Measurements from ENCODE around the gene FUT1. TPM values are rescaled to one million over a fixed set of nuclear protein-coding genes. Genes with fewer than 3 reads are reported as not detected.

Gene FUT1
- total and polyA plus RNA-seq, 9 of the 15 experiments (the other 6 are each of a cell fraction or from before 2014, with no cell fraction given), result 2.3 to 18.5 (median 8.8) TPM

DNA sequence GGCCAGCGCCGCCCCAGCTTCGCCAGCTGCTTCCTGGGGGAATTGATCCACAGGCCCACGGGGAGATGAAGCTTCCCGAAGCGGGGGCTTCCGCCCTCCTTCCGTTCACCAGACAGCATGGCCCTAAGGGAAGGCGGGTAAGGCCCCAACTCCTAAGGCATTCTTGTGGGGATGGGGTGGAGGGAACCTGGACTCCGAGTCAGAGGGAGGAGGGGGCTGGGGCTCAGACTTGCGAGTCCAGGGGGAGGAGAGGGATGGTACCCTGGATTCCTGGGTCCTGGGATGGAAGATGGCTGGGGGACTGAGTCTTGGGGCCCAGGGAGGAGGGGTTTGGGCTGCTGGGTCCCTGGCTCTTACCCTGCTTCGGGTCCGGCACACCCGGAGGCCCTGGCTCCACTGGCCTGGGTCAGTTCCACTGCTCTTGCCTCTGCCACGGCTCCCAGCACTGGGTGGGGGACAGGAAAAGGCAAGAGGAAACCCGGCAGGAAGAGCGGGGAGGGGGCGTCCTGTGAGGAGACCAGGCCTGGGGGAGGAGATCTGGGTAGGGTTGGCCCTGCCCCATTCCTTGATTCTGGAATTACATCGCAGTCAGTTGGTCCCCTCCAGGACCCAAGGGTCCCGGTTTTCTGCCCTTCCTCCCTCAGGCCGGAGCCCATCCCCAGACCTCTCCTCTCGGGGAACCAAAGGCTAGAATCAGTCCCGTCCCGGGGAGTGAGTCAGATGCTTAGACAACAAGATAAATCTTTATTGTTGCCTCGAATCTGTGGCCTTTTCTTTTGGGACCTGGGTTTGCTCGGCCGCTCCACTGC is 12.1 kb downstream of the FUT1 start, which contains the start of gene RASIP1 (continued):
- TF ChIP-seq JUND (IDR thresholded peaks at IDR 0.05; ENCODE audit: borderline replicate concordance, low read depth, low read length), result 0 out of 2 replicates have a peak, but pooled peaks have one; percentile 50
- peak; percentile 63; the same call in 1 of the 3 replicates for TF ChIP-seq JUND (tag; IDR thresholded peaks at IDR 0.05; ENCODE audit: borderline replicate concordance, low read depth, low read length)
- no peak for TF ChIP-seq TARDBP (IDR thresholded peaks at IDR 0.05)
- TF ChIP-seq CBX8 (IDR thresholded peaks at IDR 0.05; ENCODE audit: borderline replicate concordance, extremely low read depth, low read depth, low read length, poor library complexity, severe bottlenecking), result no peak

DNA sequence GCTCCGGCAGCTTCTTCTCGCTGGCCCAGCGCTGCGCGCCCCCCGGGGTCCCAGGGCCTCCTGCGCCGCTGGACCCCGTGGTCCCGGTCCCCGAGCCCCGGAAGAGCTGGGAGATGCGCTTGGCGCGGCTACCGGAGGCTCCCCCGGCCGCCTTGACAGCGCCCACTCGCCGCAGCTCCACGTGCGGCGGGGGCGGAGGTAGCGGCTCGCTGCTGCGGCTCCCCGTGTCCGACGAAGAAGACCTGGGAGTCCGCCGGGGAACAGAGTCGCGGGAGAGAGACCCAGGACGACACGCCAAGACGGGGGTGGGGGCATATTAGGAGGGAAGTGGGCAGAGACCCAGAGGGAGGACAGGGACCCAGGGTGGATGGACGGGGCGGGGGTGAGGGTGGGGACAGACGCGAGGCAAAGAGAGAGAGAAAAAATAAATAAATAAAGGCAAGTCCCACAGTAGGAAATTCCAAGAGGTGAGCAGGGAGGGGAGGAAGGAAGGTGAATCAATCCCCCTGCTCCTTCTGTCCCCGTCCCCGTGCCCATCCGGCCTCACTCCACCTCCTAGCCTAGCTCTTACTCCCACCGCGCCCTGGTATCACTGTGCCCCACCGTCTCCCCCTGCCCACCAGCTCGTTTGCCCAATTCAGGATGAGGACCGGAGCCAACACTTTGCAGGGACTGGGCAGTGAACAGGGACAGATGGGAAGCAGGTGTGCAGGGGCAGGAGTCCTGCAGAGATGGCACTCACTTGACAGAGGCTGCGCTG is 12.9 kb downstream of the FUT1 start:
- POLR2A ChIA-PET, result interaction anchor here (0.6 to 1.7 kb wide), 8 partner anchors 8 to 135 kb away, joined by 3 to 10 read pairs (median 6); partner anchors contain the start of genes IZUMO1, RPL18 and SPHK2
- ATAC-seq (no peak), DNase-seq (ENCODE audit: extremely low read depth in 1 of 4, low spot score in 3 of 4) (peak in 3 of 4 experiments; percentile 48 to 54 (median 48)), FAIRE-seq (no peak)
- Histone ChIP-seq H3K36me3 (ENCODE audit: control insufficient read depth, insufficient read depth, low read length) (no peaks in the 10 kb centered on the region), H4K20me1 (replicated peaks; ENCODE audit: control insufficient read depth, insufficient read depth, low read length) (no peaks in the 10 kb centered on the region), H3K27ac (ENCODE audit: extremely low read depth, low read depth, low read length) (peak overlapping the region; percentile 80), H3K4me3 (peak overlapping the region; percentile 53), H3K9ac (ENCODE audit: insufficient read depth in 1 of 2, low read depth in 2 of 2, low read length in 2 of 2) (peak overlapping the region; percentile 68 to 95), H3K79me2 (ENCODE audit: control insufficient read depth, insufficient read depth, low read length) (peaks cover 8% of the 10 kb centered on the region; the same call in 2 of the 3 replicates), H3K9me3 (replicated peaks; ENCODE audit: control insufficient read depth, insufficient read depth, low read depth, low read length) (no peaks in the 10 kb centered on the region), H3K27me3 (ENCODE audit: control insufficient read depth in 2 of 2, insufficient read depth in 2 of 2, low read length in 2 of 2) (no peaks in the 10 kb centered on the region), H2AFZ (ENCODE audit: low read depth, low read length) (peak overlapping the region; percentile 89), H3K9me1 (ENCODE audit: control insufficient read depth, insufficient read depth, low read length) (peaks cover 3% of the 10 kb centered on the region), H3K4me1 (replicated peaks in 1 of 2; ENCODE audit: control insufficient read depth in 2 of 2, insufficient read depth in 2 of 2, low read length in 2 of 2) (peaks cover 43 to 56% of the 10 kb centered on the region in 2 experiments), H3K4me2 (ENCODE audit: insufficient read depth, low read length) (peak overlapping the region; percentile 89)
- CTCF ChIA-PET (ENCODE audit: low intra/inter-chr PET ratio), result interaction anchor here (0.6 to 1.6 kb wide), 4 partner anchors 44 to 102 kb away, joined by 3 to 5 read pairs (median 4); partner anchors contain the start of genes DBP and FUT2
- in situ Hi-C loops (cut with MboI), result loop anchor here (5.0 kb wide), 1 partner anchor 92 kb away; the partner anchor contains the start of gene CA11
- intact Hi-C loops (cut with micrococcal nuclease), result loop anchor here (2.0 to 5.0 kb wide), 2 partner anchors 41 to 92 kb away; partner anchors contain the start of gene CA11
- BruUV-seq (replicated peaks), result TSS peak; percentile 79
- WGBS (ENCODE audit: insufficient coverage, low coverage, missing lambda C conversion rate), result 14% methylated on average over 43 of the region's 51 CpGs
- TF ChIP-seq, protein P1, sequence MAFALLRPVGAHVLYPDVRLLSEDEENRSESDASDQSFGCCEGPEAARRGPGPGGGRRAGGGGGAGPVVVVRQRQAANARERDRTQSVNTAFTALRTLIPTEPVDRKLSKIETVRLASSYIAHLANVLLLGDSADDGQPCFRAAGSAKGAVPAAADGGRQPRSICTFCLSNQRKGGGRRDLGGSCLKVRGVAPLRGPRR (CRISPR knock-in tag; IDR thresholded peaks at IDR 0.05), result no peak
- TF ChIP-seq, protein P2, sequence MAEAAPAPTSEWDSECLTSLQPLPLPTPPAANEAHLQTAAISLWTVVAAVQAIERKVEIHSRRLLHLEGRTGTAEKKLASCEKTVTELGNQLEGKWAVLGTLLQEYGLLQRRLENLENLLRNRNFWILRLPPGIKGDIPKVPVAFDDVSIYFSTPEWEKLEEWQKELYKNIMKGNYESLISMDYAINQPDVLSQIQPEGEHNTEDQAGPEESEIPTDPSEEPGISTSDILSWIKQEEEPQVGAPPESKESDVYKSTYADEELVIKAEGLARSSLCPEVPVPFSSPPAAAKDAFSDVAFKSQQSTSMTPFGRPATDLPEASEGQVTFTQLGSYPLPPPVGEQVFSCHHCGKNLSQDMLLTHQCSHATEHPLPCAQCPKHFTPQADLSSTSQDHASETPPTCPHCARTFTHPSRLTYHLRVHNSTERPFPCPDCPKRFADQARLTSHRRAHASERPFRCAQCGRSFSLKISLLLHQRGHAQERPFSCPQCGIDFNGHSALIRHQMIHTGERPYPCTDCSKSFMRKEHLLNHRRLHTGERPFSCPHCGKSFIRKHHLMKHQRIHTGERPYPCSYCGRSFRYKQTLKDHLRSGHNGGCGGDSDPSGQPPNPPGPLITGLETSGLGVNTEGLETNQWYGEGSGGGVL (CRISPR knock-in tag; IDR thresholded peaks at IDR 0.05), result no peak
- TF ChIP-seq ELF4 (CRISPR knock-in tag; IDR thresholded peaks at IDR 0.05), result no peak
- no peak for TF ChIP-seq IRF2 (CRISPR knock-in tag; IDR thresholded peaks at IDR 0.05)
- no peak for TF ChIP-seq HNRNPH1 (optimal IDR thresholded peaks at IDR 0.05; ENCODE audit: low read depth, low read length)
- TF ChIP-seq CHD1 (IDR thresholded peaks at IDR 0.05; ENCODE audit: low read length), result no peak
- no peak for TF ChIP-seq CHD4 (IDR thresholded peaks at IDR 0.05; ENCODE audit: insufficient read depth, insufficient replicate concordance, low read depth, low read length, poor library complexity, severe bottlenecking)
- no peak for TF ChIP-seq NR2C2 (CRISPR knock-in tag; IDR thresholded peaks at IDR 0.05)
- peak; percentile 29; the same call in 1 of the 2 replicates for TF ChIP-seq NR2C2 (tag; IDR thresholded peaks at IDR 0.05)
- TF ChIP-seq ATF1 (CRISPR knock-in tag; IDR thresholded peaks at IDR 0.05), result no peak
- no peak; the same call in 1 of the 2 replicates for TF ChIP-seq ATF1 (tag; IDR thresholded peaks at IDR 0.05)
- TF ChIP-seq ETS2 (tag; IDR thresholded peaks at IDR 0.05; ENCODE audit: borderline replicate concordance, poor library complexity, severe bottlenecking), result no peak

Measured in K562 (cell line).